ENCODE data around the gene LTA4H. TPM values are rescaled to one million over a fixed set of nuclear protein-coding genes. Genes with fewer than 3 reads are reported as not detected.

LTA4H gene
- total RNA-seq, 2 experiments from 2014 or later: 112 TPM

DNA sequence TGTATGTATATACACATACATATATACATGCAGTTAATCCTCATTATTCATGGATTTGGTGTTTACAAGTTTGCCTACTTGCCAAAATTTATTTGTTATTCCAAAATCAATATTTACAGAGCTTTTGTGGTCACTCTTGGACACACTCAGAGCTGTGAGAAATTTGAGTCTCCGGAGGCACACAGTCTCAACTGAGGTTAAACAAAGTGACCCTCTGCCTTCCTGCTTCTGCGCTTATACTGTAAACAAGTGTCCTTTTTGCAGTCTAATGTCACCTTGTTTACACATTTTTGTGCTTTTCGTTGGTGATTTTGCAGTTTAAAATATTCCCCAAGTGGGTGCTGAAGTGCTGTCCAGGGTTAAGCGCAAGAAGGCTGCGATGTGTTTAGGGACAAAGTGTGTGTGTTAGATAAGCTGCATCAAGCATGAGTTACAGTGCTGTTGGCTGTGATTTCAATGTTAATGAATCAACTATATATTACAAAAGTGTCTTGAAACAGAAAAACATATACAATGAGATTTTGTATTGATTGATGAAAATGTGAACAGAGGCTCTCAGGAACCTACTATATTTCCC, 13.1 kb upstream of the LTA4H start:
- ChIA-PET CTCF (interaction anchor here (0.9 to 2.3 kb wide), 3 partner anchors 9 to 167 kb away, joined by 3 to 12 read pairs (median 7); no protein-coding TSS in a partner anchor), POLR2A (no interaction called here)
- Mint-ChIP-seq H3K4me3 (peak overlapping the region; percentile 31), H3K4me1 (ENCODE audit: low read depth) (peaks cover 39% of the 10 kb centered on the region), H3K9me3 (no peaks in the 10 kb centered on the region), H3K27me3 (no peaks in the 10 kb centered on the region), H3K36me3 (ENCODE audit: low read depth) (no peaks in the 10 kb centered on the region), H3K27ac (peak overlapping the region; percentile 90)
- DNase-seq (no peak), ATAC-seq (no peak)
- TF ChIP-seq CTCF (IDR thresholded peaks at IDR 0.05): no peak
- intact Hi-C loops (cut with micrococcal nuclease): loop anchor here (5.0 kb wide), 1 partner anchor 149 kb away; no protein-coding TSS in a partner anchor

GRCh38 chr12:96047229-96048211, 12.1 kb upstream of the LTA4H start:
- no peak for TF ChIP-seq CTCF (IDR thresholded peaks at IDR 0.05)
- Mint-ChIP-seq H3K27ac (peak overlapping the region; percentile 90), H3K27me3 (no peaks in the 10 kb centered on the region), H3K4me3 (peak overlapping the region; percentile 31), H3K4me1 (ENCODE audit: low read depth) (peaks cover 39% of the 10 kb centered on the region), H3K36me3 (ENCODE audit: low read depth) (no peaks in the 10 kb centered on the region), H3K9me3 (no peaks in the 10 kb centered on the region)
- ATAC-seq: peak; percentile 78
- intact Hi-C loops (cut with micrococcal nuclease): loop anchor here (5.0 kb wide), 1 partner anchor 150 kb away; no protein-coding TSS in a partner anchor
- CTCF ChIA-PET: interaction anchor here (0.9 to 2.3 kb wide), 4 partner anchors 10 to 354 kb away, joined by 3 to 12 read pairs (median 5); no protein-coding TSS in a partner anchor
- POLR2A ChIA-PET: interaction anchor here (0.6 to 1.9 kb wide), 3 partner anchors 12 to 469 kb away, joined by 3 to 6 read pairs (median 3); partner anchors contain the start of gene LTA4H
- peak; percentile 28 for DNase-seq

- Mint-ChIP-seq H3K27me3 (no peaks in the 10 kb centered on the region), H3K4me3 (no peak overlapping the region), H3K27ac (peak overlapping the region; percentile 90), H3K9me3 (no peaks in the 10 kb centered on the region), H3K4me1 (ENCODE audit: low read depth) (peaks cover 39% of the 10 kb centered on the region), H3K36me3 (ENCODE audit: low read depth) (no peaks in the 10 kb centered on the region)
- CTCF ChIA-PET: interaction anchor here (0.9 to 2.3 kb wide), 4 partner anchors 11 to 355 kb away, joined by 3 to 12 read pairs (median 5); no protein-coding TSS in a partner anchor
- POLR2A ChIA-PET: interaction anchor here (1.0 to 1.9 kb wide), 2 partner anchors 11 to 470 kb away, joined by 3 to 6 read pairs; partner anchors contain the start of gene LTA4H
- intact Hi-C loops (cut with micrococcal nuclease): loop anchor here (5.0 kb wide), 1 partner anchor 151 kb away; no protein-coding TSS in a partner anchor
- DNase-seq (no peak), ATAC-seq (peak; percentile 6)
- no peak for TF ChIP-seq CTCF (IDR thresholded peaks at IDR 0.05)
These were observed 11.3 kb upstream of the LTA4H start for GRCh38 chr12:96046543-96047228.

DNA sequence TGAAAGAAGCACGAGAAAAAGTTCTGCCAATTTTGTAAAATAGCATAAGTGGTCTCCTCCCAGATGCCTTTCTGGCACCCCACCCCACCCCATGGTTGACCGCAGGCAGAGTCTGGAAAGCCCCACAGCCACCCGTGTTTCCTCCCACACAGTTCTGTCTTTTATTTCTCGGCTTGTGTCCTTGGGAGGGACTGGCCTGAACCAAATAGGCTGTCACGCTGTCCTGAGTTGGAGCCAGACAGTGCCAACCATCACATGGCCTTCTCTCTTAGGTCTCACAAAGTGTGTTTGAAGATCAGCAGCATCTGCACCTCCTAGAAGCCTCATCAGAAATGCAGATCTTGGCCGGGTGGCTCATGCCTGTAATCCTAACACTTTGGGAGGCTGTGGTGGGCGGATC, 10.2 kb upstream of the LTA4H start:
- peak overlapping the region; percentile 60 for H3K27ac Mint-ChIP-seq
- no peaks in the 10 kb centered on the region for H3K27me3 Mint-ChIP-seq
- H3K9me3 Mint-ChIP-seq: no peaks in the 10 kb centered on the region
- ChIA-PET CTCF (no interaction called here), POLR2A (interaction anchor here (0.5 to 0.7 kb wide), 2 partner anchors 10 to 38 kb away, joined by 3 read pairs; no protein-coding TSS in a partner anchor)
- no peak for DNase-seq
- peaks cover 39% of the 10 kb centered on the region for H3K4me1 Mint-ChIP-seq (ENCODE audit: low read depth)
- TF ChIP-seq CTCF (IDR thresholded peaks at IDR 0.05): no peak
- H3K36me3 Mint-ChIP-seq (ENCODE audit: low read depth): no peaks in the 10 kb centered on the region
- H3K4me3 Mint-ChIP-seq: no peak overlapping the region
- intact Hi-C loops (cut with micrococcal nuclease): loop anchor here (5.0 kb wide), 1 partner anchor 152 kb away; no protein-coding TSS in a partner anchor
- ATAC-seq: no peak

Data from activated CD8-positive, alpha-beta T cell treated with anti-CD3 and anti-CD28 coated beads for 36 hours (primary cell).